ENCODE results near the gene MCTP2. TPM values are rescaled to one million over a fixed set of nuclear protein-coding genes. Genes with fewer than 3 reads are reported as not detected.

The MCTP2 gene
- total and polyA plus RNA-seq, 2 of the 8 experiments (the other 6 are each of a cell fraction or from before 2014, with no cell fraction given): 3.4 to 4.5 TPM

- no peak for TF ChIP-seq ATF3 (IDR thresholded peaks at IDR 0.05; ENCODE audit: insufficient read depth, low read depth, low read length)
- no peak for TF ChIP-seq POLR2A (IDR thresholded peaks at IDR 0.05; ENCODE audit: control extremely low read depth in 1 of 2, low read depth in 2 of 2, low read length in 2 of 2)
- no peak for TF ChIP-seq CEBPB (IDR thresholded peaks at IDR 0.05; ENCODE audit: low read depth, low read length)
- no peak for TF ChIP-seq TAF7 (optimal IDR thresholded peaks at IDR 0.05; ENCODE audit: borderline replicate concordance, low read depth, low read length)
- TF ChIP-seq ZNF274 (IDR thresholded peaks at IDR 0.05; ENCODE audit: borderline replicate concordance, extremely low read depth, low read length): no peak
- TF ChIP-seq PHF8 (conservative IDR thresholded peaks at IDR 0.05; ENCODE audit: low read depth, low read length): no peak
- no peak for TF ChIP-seq YY1 (IDR thresholded peaks at IDR 0.05; ENCODE audit: low read depth, low read length)
- TF ChIP-seq E2F6 (IDR thresholded peaks at IDR 0.05): no peak
- no peak for TF ChIP-seq SRF (IDR thresholded peaks at IDR 0.05; ENCODE audit: low read depth, low read length)
- no peak for TF ChIP-seq USF2 (IDR thresholded peaks at IDR 0.05; ENCODE audit: low read length)
- no peak overlapping the region for H2BK120ac ChIP-seq (replicated peaks; ENCODE audit: low read depth, low read length)
- H3K18ac ChIP-seq (ENCODE audit: extremely low read depth, low read length): no peak overlapping the region
- no peak overlapping the region for H4K8ac ChIP-seq (ENCODE audit: extremely low read depth, insufficient read depth, low read length)
- no peak overlapping the region for H2BK12ac ChIP-seq (ENCODE audit: low read depth, low read length)
- H3K27me3 ChIP-seq (replicated peaks in 1 of 4; ENCODE audit: control insufficient read depth in 3 of 4, extremely low read depth in 1 of 4, insufficient read depth in 3 of 4, low read length in 3 of 4): no peaks in the 10 kb centered on the region
- H4K5ac ChIP-seq (ENCODE audit: insufficient read length, low read depth, low read length): no peak overlapping the region
- no peak overlapping the region for H2BK15ac ChIP-seq (ENCODE audit: low read length)
- no peaks in the 10 kb centered on the region for H3K36me3 ChIP-seq (ENCODE audit: control insufficient read depth in 2 of 4, insufficient read depth in 4 of 4, low read length in 3 of 4)
- no peaks in the 10 kb centered on the region for H4K20me1 ChIP-seq (replicated peaks in 1 of 2; ENCODE audit: control insufficient read depth in 1 of 2, insufficient read depth in 2 of 2, low read length in 2 of 2)
- no peaks in the 10 kb centered on the region for H3K23me2 ChIP-seq (ENCODE audit: low read depth, low read length)
- H3K9me3 ChIP-seq (ENCODE audit: insufficient read depth in 2 of 2, low read depth in 1 of 2, low read length in 1 of 2): no peaks in the 10 kb centered on the region
- H3K9ac ChIP-seq (replicated peaks in 1 of 4; ENCODE audit: extremely low read depth in 1 of 4, low read depth in 3 of 4, low read length in 3 of 4): no peak overlapping the region
- FAIRE-seq: no peak
- ChIA-PET POLR2A (ENCODE audit: partially characterized antibody) (no interaction called here), CTCF (ENCODE audit: partially characterized antibody) (interaction anchor here (0.7 to 1.3 kb wide), 5 partner anchors 9 to 140 kb away, joined by 3 to 4 read pairs (median 3); no protein-coding TSS in a partner anchor)
- H2BK20ac ChIP-seq (ENCODE audit: low read length): no peak overlapping the region
- no peak overlapping the region for H3K56ac ChIP-seq (replicated peaks; ENCODE audit: insufficient read length, low read depth, low read length)
- H3K14ac ChIP-seq (ENCODE audit: insufficient read length): no peak overlapping the region
- H2BK5ac ChIP-seq (ENCODE audit: low read depth, low read length): no peak overlapping the region
- no peak for DNase-seq (ENCODE audit: low read depth in 1 of 2, low spot score in 2 of 2)
- no peak overlapping the region for H3K4me2 ChIP-seq (ENCODE audit: insufficient read depth in 1 of 2, low read depth in 2 of 2, low read length in 2 of 2)
- H3K79me2 ChIP-seq (ENCODE audit: control insufficient read depth in 1 of 2, insufficient read depth in 2 of 2, low read length in 2 of 2): no peaks in the 10 kb centered on the region
- no peak overlapping the region for H3K4ac ChIP-seq (replicated peaks; ENCODE audit: insufficient read length, low read depth, low read length)
- no peaks in the 10 kb centered on the region for H3K79me1 ChIP-seq (ENCODE audit: low read depth, low read length)
- WGBS, 2 experiments (ENCODE audit: extremely low coverage in 1 of 2, insufficient coverage in 1 of 2, insufficient read length in 1 of 2, insufficient replicate concordance in 2 of 2, low coverage in 1 of 2, low lambda C conversion rate in 2 of 2, missing lambda C conversion rate in 1 of 2): 96% methylated on average over 1 of the region's 1 CpG; no CpG with 5 or more reads in 1 of the 2 experiments
- H3K4me3 ChIP-seq (ENCODE audit: extremely low read depth in 1 of 4, insufficient read depth in 2 of 4, low read depth in 3 of 4, low read length in 4 of 4): no peak overlapping the region
- no peak overlapping the region for H2AFZ ChIP-seq (ENCODE audit: low read length)
- H3K27ac ChIP-seq (ENCODE audit: low read depth, low read length): no peak overlapping the region
- no peaks in the 10 kb centered on the region for H3K4me1 ChIP-seq (replicated peaks in 1 of 4; ENCODE audit: control insufficient read depth in 3 of 4, insufficient read depth in 4 of 4, low read length in 3 of 4)
- no peak overlapping the region for H3K23ac ChIP-seq (ENCODE audit: insufficient read length)
- H2AK5ac ChIP-seq (ENCODE audit: low read depth, low read length): no peak overlapping the region
- H4K91ac ChIP-seq (replicated peaks; ENCODE audit: insufficient read length, low read length): no peak overlapping the region
Measured at GRCh38 chr15:94467034-94467433, 235.7 kb downstream of the MCTP2 start.
